Glutamatergic neuron (in vitro differentiated cells): Measurements from ENCODE around the gene TTC28. TPM values are rescaled to one million over a fixed set of nuclear protein-coding genes. Genes with fewer than 3 reads are reported as not detected.

Experiments
- DNase-seq: peaks from one replicate; pipeline ENCODE4 v3.0.0; 2022
- H3K27ac Mint-ChIP-seq: one replicate; pipeline ENCODE4 v1.8.0; 2020; ENCODE audit warnings: mild to moderate bottlenecking, mixed read lengths, inconsistent platforms; ENCODE audit not compliant: unreplicated experiment
- H3K27me3 Mint-ChIP-seq: one replicate; pipeline ENCODE4 v1.8.0; 2020; ENCODE audit warnings: mild to moderate bottlenecking, moderate library complexity, mixed read lengths, inconsistent platforms; ENCODE audit not compliant: unreplicated experiment
- H3K36me3 Mint-ChIP-seq: one replicate; pipeline ENCODE4 v1.8.0; 2020; ENCODE audit warnings: mild to moderate bottlenecking, mixed read lengths, inconsistent platforms; ENCODE audit not compliant: unreplicated experiment
- H3K4me1 Mint-ChIP-seq: one replicate; pipeline ENCODE4 v1.8.0; 2020; ENCODE audit warnings: mild to moderate bottlenecking, low read depth, mixed read lengths, inconsistent platforms; ENCODE audit not compliant: unreplicated experiment
- H3K4me3 Mint-ChIP-seq: one replicate; pipeline ENCODE4 v1.8.0; 2020; ENCODE audit warnings: mild to moderate bottlenecking, mixed read lengths, inconsistent platforms; ENCODE audit not compliant: unreplicated experiment
- H3K9me3 Mint-ChIP-seq: one replicate; pipeline ENCODE4 v1.8.0; 2020; ENCODE audit warnings: mild to moderate bottlenecking, moderate library complexity, mixed read lengths, inconsistent platforms; ENCODE audit not compliant: unreplicated experiment
- CTCF ChIP-seq: fragments of 200-600 bp; sonication (generic); IDR thresholded peaks from one replicate; pipeline ENCODE4 v1.5.0; 2021; ENCODE audit not compliant: partially characterized antibody, unreplicated experiment
- total RNA-seq: library from RNA; stranded (reverse); fragmentation: NEBNext Ultra II Directional; extraction: Animal tissue kit (Norgen Biotek cat#: 25700); gene quantifications from one replicate; pipeline ENCODE4 v1.2.1, GENCODE V29; 2021; ENCODE audit not compliant: unreplicated experiment

TTC28 gene
- total RNA-seq, 1 donor from 2014 or later = 55.6 TPM

GRCh38 chr22:27993774-27994350 is 685.8 kb downstream of the TTC28 start:
- H3K9me3 Mint-ChIP-seq = peaks cover 2% of the 10 kb centered on the region
- no peak for TF ChIP-seq CTCF
- H3K4me3 Mint-ChIP-seq = no peak overlapping the region
- peaks cover 2% of the 10 kb centered on the region for H3K27me3 Mint-ChIP-seq
- H3K36me3 Mint-ChIP-seq = no peaks in the 10 kb centered on the region
- DNase-seq = peak; percentile 6
- H3K4me1 Mint-ChIP-seq = peaks cover 6% of the 10 kb centered on the region
- H3K27ac Mint-ChIP-seq = no peak overlapping the region

GRCh38 chr22:27993201-27993635 is 686.4 kb downstream of the TTC28 start:
- H3K36me3 Mint-ChIP-seq = no peaks in the 10 kb centered on the region
- peak; percentile 10 for DNase-seq

GRCh38 chr22:27992294-27993165 is 687.1 kb downstream of the TTC28 start:
- Mint-ChIP-seq H3K9me3 (peaks cover 2% of the 10 kb centered on the region), H3K36me3 (no peaks in the 10 kb centered on the region), H3K27me3 (peaks cover 2% of the 10 kb centered on the region), H3K27ac (no peak overlapping the region), H3K4me1 (peaks cover 6% of the 10 kb centered on the region), H3K4me3 (no peak overlapping the region)
- DNase-seq = peak; percentile 15
- no peak for TF ChIP-seq CTCF

More at GRCh38 chr22:27993201-27993635, 686.4 kb downstream of the TTC28 start:
- H3K27ac Mint-ChIP-seq = no peak overlapping the region
- H3K4me1 Mint-ChIP-seq = peaks cover 6% of the 10 kb centered on the region
- no peak for TF ChIP-seq CTCF
- H3K9me3 Mint-ChIP-seq = peaks cover 2% of the 10 kb centered on the region
- H3K27me3 Mint-ChIP-seq = peaks cover 2% of the 10 kb centered on the region
- no peak overlapping the region for H3K4me3 Mint-ChIP-seq

GRCh38 chr22:27991586-27992293 is 687.9 kb downstream of the TTC28 start:
- no peak overlapping the region for H3K27ac Mint-ChIP-seq
- DNase-seq = peak; percentile 12
- TF ChIP-seq CTCF = no peak
- no peaks in the 10 kb centered on the region for H3K36me3 Mint-ChIP-seq
- peaks cover 2% of the 10 kb centered on the region for H3K27me3 Mint-ChIP-seq
- peaks cover 6% of the 10 kb centered on the region for H3K4me1 Mint-ChIP-seq
- H3K9me3 Mint-ChIP-seq = peaks cover 2% of the 10 kb centered on the region
- H3K4me3 Mint-ChIP-seq = no peak overlapping the region
